Measurements from ENCODE around the gene HGD. TPM values are rescaled to one million over a fixed set of nuclear protein-coding genes. Genes with fewer than 3 reads are reported as not detected.

HGD gene
- polyA plus RNA-seq, 2 of the 4 experiments (the other 2 are of a cell fraction), result 48.8 to 101 TPM

- FAIRE-seq (no peak), ATAC-seq (peak; percentile 3 to 11; a peak in 3 of 6 replicates), DNase-seq (ENCODE audit: low read depth in 1 of 2, low spot score in 1 of 2) (peak; percentile 13 to 20)
- Histone ChIP-seq H3K27ac (peak overlapping the region; percentile 94 to 95), H3K4me2 (peak overlapping the region; percentile 70), H3K4me3 (peak overlapping the region; percentile 50; the same call in 2 of the 3 replicates), H3K4me1 (peaks cover 64% of the 10 kb centered on the region), H3K9me3 (peaks cover 2% of the 10 kb centered on the region; the same call in 1 of the 3 replicates)
- 2% methylated on average over 3 of the region's 3 CpGs for WGBS (ENCODE audit: missing lambda C conversion rate)
- TF ChIP-seq CEBPB (IDR thresholded peaks at IDR 0.05), result no peak
- no peak for TF ChIP-seq MAZ (IDR thresholded peaks at IDR 0.05; ENCODE audit: borderline replicate concordance, low read depth, low read length)
- TF ChIP-seq CBX2 (IDR thresholded peaks at IDR 0.05; ENCODE audit: borderline replicate concordance, low read depth), result no peak
- TF ChIP-seq EHF (CRISPR knock-in tag; IDR thresholded peaks at IDR 0.05), result no peak
- no peak for TF ChIP-seq JUN (IDR thresholded peaks at IDR 0.05)
- no peak for TF ChIP-seq USF2 (IDR thresholded peaks at IDR 0.05)
- TF ChIP-seq MYC (IDR thresholded peaks at IDR 0.05; ENCODE audit: borderline replicate concordance, low read length), result no peak
- no peak for TF ChIP-seq EP300 (IDR thresholded peaks at IDR 0.05)
- no peak for TF ChIP-seq CBX8 (IDR thresholded peaks at IDR 0.05)
- TF ChIP-seq RCOR1 (IDR thresholded peaks at IDR 0.05; ENCODE audit: low read depth, low read length), result no peak
- TF ChIP-seq ELK1 (IDR thresholded peaks at IDR 0.05; ENCODE audit: low read depth, low read length), result no peak
- TF ChIP-seq EHMT2 (IDR thresholded peaks at IDR 0.05; ENCODE audit: low read depth), result no peak
- TF ChIP-seq GATA3 (IDR thresholded peaks at IDR 0.05; ENCODE audit: borderline replicate concordance), result no peak
- TF ChIP-seq CHD4 (IDR thresholded peaks at IDR 0.05; ENCODE audit: borderline replicate concordance), result no peak
- TF ChIP-seq ESRRA (IDR thresholded peaks at IDR 0.05; ENCODE audit: borderline replicate concordance, low read length), result no peak
- ChIA-PET POLR2A (interaction anchor here (0.7 to 1.7 kb wide), 8 partner anchors 10 to 330 kb away, joined by 3 to 10 read pairs (median 4); partner anchors contain the start of genes GTF2E1, LRRC58, NDUFB4 and RABL3), CTCF (interaction anchor here (1.5 kb wide), 1 partner anchor 118 kb away, joined by 5 read pairs; no protein-coding TSS in a partner anchor)
Measured at GRCh38 chr3:120678984-120679383, 3.1 kb downstream of the HGD start.

GRCh38 chr3:120678331-120678947 is 3.6 kb downstream of the HGD start:
- CTCF ChIA-PET, result interaction anchor here (0.8 to 1.5 kb wide), 2 partner anchors 117 to 120 kb away, joined by 4 to 5 read pairs; no protein-coding TSS in a partner anchor
- peak; percentile 82 to 87 for ATAC-seq
- TF ChIP-seq ZSCAN20 (CRISPR knock-in tag; IDR thresholded peaks at IDR 0.05) (no peak), HEYL (CRISPR knock-in tag; IDR thresholded peaks at IDR 0.05) (no peak), ELK1 (IDR thresholded peaks at IDR 0.05; ENCODE audit: low read depth, low read length) (no peak), ZNF302 (CRISPR knock-in tag; IDR thresholded peaks at IDR 0.05) (no peak), SREBF2 (IDR thresholded peaks at IDR 0.05) (no peak), RFX5 (IDR thresholded peaks at IDR 0.05) (no peak), NPAS2 (CRISPR knock-in tag; IDR thresholded peaks at IDR 0.05; ENCODE audit: borderline replicate concordance) (no peak), CHD2 (IDR thresholded peaks at IDR 0.05; ENCODE audit: low read length, partially characterized antibody) (no peak), NR3C1 (IDR thresholded peaks at IDR 0.05) (no peak), POLR2A (IDR thresholded peaks at IDR 0.05; ENCODE audit: low read length) (no peak), POLR2AphosphoS2 (conservative IDR thresholded peaks at IDR 0.05; ENCODE audit: low read length) (no peak), FOSL2 (IDR thresholded peaks at IDR 0.05) (no peak), FOSL2 (CRISPR knock-in tag; IDR thresholded peaks at IDR 0.05) (peak; percentile 77; the same call in 1 of the 2 replicates), NFE2L2 (conservative IDR thresholded peaks at IDR 0.05; ENCODE audit: low read length) (peak; percentile 100), MAFK (IDR thresholded peaks at IDR 0.05; ENCODE audit: partially characterized antibody) (peak; percentile 100), HOXB5 (CRISPR knock-in tag; IDR thresholded peaks at IDR 0.05) (0 out of 2 replicates have a peak, but pooled peaks have one; percentile 47), RNF2 (IDR thresholded peaks at IDR 0.05; ENCODE audit: borderline replicate concordance, low read depth) (no peak)
- TF ChIP-seq, protein P1, sequence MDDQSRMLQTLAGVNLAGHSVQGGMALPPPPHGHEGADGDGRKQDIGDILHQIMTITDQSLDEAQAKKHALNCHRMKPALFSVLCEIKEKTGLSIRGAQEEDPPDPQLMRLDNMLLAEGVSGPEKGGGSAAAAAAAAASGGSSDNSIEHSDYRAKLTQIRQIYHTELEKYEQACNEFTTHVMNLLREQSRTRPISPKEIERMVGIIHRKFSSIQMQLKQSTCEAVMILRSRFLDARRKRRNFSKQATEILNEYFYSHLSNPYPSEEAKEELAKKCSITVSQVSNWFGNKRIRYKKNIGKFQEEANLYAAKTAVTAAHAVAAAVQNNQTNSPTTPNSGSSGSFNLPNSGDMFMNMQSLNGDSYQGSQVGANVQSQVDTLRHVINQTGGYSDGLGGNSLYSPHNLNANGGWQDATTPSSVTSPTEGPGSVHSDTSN (IDR thresholded peaks at IDR 0.05), result peak; percentile 35; the same call in 1 of the 2 replicates
- TF ChIP-seq, protein P2, sequence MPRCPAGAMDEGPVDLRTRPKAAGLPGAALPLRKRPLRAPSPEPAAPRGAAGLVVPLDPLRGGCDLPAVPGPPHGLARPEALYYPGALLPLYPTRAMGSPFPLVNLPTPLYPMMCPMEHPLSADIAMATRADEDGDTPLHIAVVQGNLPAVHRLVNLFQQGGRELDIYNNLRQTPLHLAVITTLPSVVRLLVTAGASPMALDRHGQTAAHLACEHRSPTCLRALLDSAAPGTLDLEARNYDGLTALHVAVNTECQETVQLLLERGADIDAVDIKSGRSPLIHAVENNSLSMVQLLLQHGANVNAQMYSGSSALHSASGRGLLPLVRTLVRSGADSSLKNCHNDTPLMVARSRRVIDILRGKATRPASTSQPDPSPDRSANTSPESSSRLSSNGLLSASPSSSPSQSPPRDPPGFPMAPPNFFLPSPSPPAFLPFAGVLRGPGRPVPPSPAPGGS (IDR thresholded peaks at IDR 0.05), result peak; percentile 35; the same call in 1 of the 3 replicates

More at GRCh38 chr3:120678331-120678947, 3.6 kb downstream of the HGD start:
- Histone ChIP-seq H3K4me2 (peak overlapping the region; percentile 70), H3K4me1 (peaks cover 58% of the 10 kb centered on the region), H3K27ac (peak overlapping the region; percentile 94 to 95), H3K9me3 (peaks cover 2% of the 10 kb centered on the region; the same call in 1 of the 3 replicates), H3K4me3 (peak overlapping the region; percentile 50)
- DNase-seq (ENCODE audit: low read depth in 1 of 2, low spot score in 1 of 2) (peak; percentile 74 to 90), FAIRE-seq (peak; percentile 94)
- POLR2A ChIA-PET, result interaction anchor here (0.6 to 1.7 kb wide), 10 partner anchors 11 to 329 kb away, joined by 3 to 10 read pairs (median 4); partner anchors contain the start of genes GTF2E1, LRRC58, NDUFB4 and RABL3
- under 1% methylated on average over 6 of the region's 6 CpGs for WGBS (ENCODE audit: missing lambda C conversion rate)
